A673 (cell line): Measurements from ENCODE around the gene ADAMTS9.

Experiments
- CTCF ChIP-seq: fragments of 300-800, 200-600 bp; sonication (generic); conservative IDR thresholded peaks from 2 replicates; pipeline ENCODE4 v1.5.1; 2017; ENCODE audit warnings: low read depth, mild to moderate bottlenecking, antibody characterized with exemption, low read length, moderate library complexity, mixed read lengths
- EZH2 ChIP-seq: fragments of 200-600 bp; sonication (generic); IDR thresholded peaks from 2 replicates; pipeline ENCODE4 v1.6.1; 2017; ENCODE audit warnings: borderline replicate concordance, low read depth, mild to moderate bottlenecking, mixed read lengths, antibody characterized with exemption, low read length; ENCODE audit not compliant: poor library complexity, severe bottlenecking

DNA sequence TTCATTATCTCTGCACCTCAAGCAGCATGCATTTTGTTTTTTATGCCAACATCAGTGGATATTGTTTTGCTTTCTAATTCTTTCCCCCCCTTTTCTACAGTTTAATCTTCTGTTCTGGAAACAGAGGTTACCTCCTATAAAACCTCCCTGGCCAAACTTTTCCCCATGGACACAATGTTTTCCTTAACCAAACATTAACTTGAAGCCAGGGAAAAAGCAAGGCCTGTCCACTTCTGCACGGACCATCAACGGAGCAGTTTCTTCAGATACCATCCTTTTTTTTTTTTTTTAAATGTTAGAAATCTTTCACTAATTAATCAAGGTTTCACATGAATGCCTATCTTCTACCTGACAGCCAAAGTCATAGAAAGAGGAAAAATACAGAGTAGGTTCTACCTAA is 127.0 kb downstream of the ADAMTS9 start:
- TF ChIP-seq CTCF (no peak), EZH2 (no peak)
